MM.1S (cell line): ENCODE results near the gene FBXO42.

Source experiments
- DNase-seq: peaks from one replicate; pipeline ENCODE4 v3.0.0-alpha.2; 2015
- H2AFZ ChIP-seq: fragments of 300-600 bp; sonication (generic); 2 replicates; pipeline ENCODE4 v1.6.0; 2016; ENCODE audit warnings: antibody characterized with exemption, low read length
- H3F3A ChIP-seq: fragments of 300-600 bp; sonication (generic); 2 replicates; pipeline ENCODE4 v1.6.1; 2016; ENCODE audit warnings: mild to moderate bottlenecking, antibody characterized with exemption, low read length, moderate library complexity, mixed read lengths; ENCODE audit not compliant: insufficient read depth
- H3K27ac ChIP-seq: fragments of 300-600 bp; sonication (generic); 2 replicates; pipeline ENCODE4 v1.5.1; 2016; ENCODE audit warnings: mild to moderate bottlenecking, low read length
- H3K27me3 ChIP-seq: fragments of 300-600 bp; sonication (generic); replicated peaks from 2 replicates; pipeline ENCODE4 v1.6.0; 2016; ENCODE audit warnings: low read length; ENCODE audit not compliant: insufficient read depth
- H3K36me3 ChIP-seq: fragments of 300-600 bp; sonication (generic); replicated peaks from 2 replicates; pipeline ENCODE4 v1.6.1; 2016; ENCODE audit warnings: mild to moderate bottlenecking, low read length, mixed read lengths; ENCODE audit not compliant: insufficient read depth
- H3K4me1 ChIP-seq: fragments of 300-600 bp; sonication (generic); 2 replicates; pipeline ENCODE4 v1.6.1; 2016; ENCODE audit warnings: low read length, mixed read lengths
- H3K4me2 ChIP-seq: fragments of 300-600 bp; sonication (generic); 2 replicates; pipeline ENCODE4 v1.6.0; 2016; ENCODE audit warnings: low read depth, low read length
- H3K4me3 ChIP-seq: fragments of 300-600 bp; sonication (generic); 2 replicates; pipeline ENCODE4 v1.5.1; 2016; ENCODE audit warnings: low read length, mixed read lengths
- H3K79me2 ChIP-seq: fragments of 300-600 bp; sonication (generic); 2 replicates; pipeline ENCODE4 v1.6.1; 2016; ENCODE audit warnings: mixed run types, low read length, mixed read lengths
- H3K9ac ChIP-seq: fragments of 300-600 bp; sonication (generic); 2 replicates; pipeline ENCODE4 v1.6.1; 2016; ENCODE audit warnings: low read length, mixed read lengths
- H3K9me2 ChIP-seq: fragments of 300-600 bp; sonication (generic); replicated peaks from 2 replicates; pipeline ENCODE4 v1.6.1; 2016; ENCODE audit warnings: mild to moderate bottlenecking, low read length, mixed read lengths; ENCODE audit not compliant: insufficient read depth
- H3K9me3 ChIP-seq: fragments of 300-600 bp; sonication (generic); replicated peaks from 2 replicates; pipeline ENCODE4 v1.6.1; 2016; ENCODE audit warnings: mild to moderate bottlenecking, low read length, mixed read lengths; ENCODE audit not compliant: insufficient read depth
- H4K20me1 ChIP-seq: fragments of 300-600 bp; sonication (generic); 2 replicates; pipeline ENCODE4 v1.6.1; 2016; ENCODE audit warnings: mild to moderate bottlenecking, low read length, moderate library complexity, mixed read lengths; ENCODE audit not compliant: insufficient read depth
- CTCF ChIP-seq: fragments of 300-600 bp; sonication (generic); IDR thresholded peaks from 2 replicates; pipeline ENCODE4 v1.5.1; 2016; ENCODE audit warnings: antibody characterized with exemption, low read length, mixed read lengths
- EZH2 ChIP-seq: fragments of 300-600 bp; sonication (generic); optimal IDR thresholded peaks from 2 replicates; pipeline ENCODE3; 2017; ENCODE audit warnings: low read depth, mild to moderate bottlenecking, antibody characterized with exemption, low read length, mixed read lengths
- EZH2phosphoT487 ChIP-seq: fragments of 300-600 bp; sonication (generic); IDR thresholded peaks from 2 replicates; pipeline ENCODE4 v1.6.1; 2018; ENCODE audit warnings: antibody characterized with exemption, low read length

The FBXO42 gene

GRCh38 chr1:16298653-16299052 lies 53.6 kb downstream of the FBXO42 start:
- Histone ChIP-seq H3K9me2 (no peaks in the 10 kb centered on the region), H3K9ac (no peak overlapping the region), H3K36me3 (no peaks in the 10 kb centered on the region), H2AFZ (no peak overlapping the region), H3K4me1 (no peaks in the 10 kb centered on the region), H3K4me2 (no peak overlapping the region), H3K27me3 (no peaks in the 10 kb centered on the region), H3K9me3 (no peaks in the 10 kb centered on the region), H3F3A (no peaks in the 10 kb centered on the region), H4K20me1 (no peaks in the 10 kb centered on the region), H3K4me3 (no peak overlapping the region), H3K79me2 (no peaks in the 10 kb centered on the region), H3K27ac (no peak overlapping the region)
- TF ChIP-seq CTCF = no peak
- no peak for TF ChIP-seq EZH2phosphoT487
- no peak for TF ChIP-seq EZH2
- no peak for DNase-seq

GRCh38 chr1:16296643-16297042 lies 55.6 kb downstream of the FBXO42 start:
- H4K20me1 ChIP-seq = no peaks in the 10 kb centered on the region
- no peak overlapping the region for H3K9ac ChIP-seq
- no peak overlapping the region for H3K27ac ChIP-seq
- H3K36me3 ChIP-seq = no peaks in the 10 kb centered on the region
- H3K4me3 ChIP-seq = no peak overlapping the region
- no peaks in the 10 kb centered on the region for H3K9me3 ChIP-seq
- DNase-seq = no peak
- H3K27me3 ChIP-seq = no peaks in the 10 kb centered on the region
- no peaks in the 10 kb centered on the region for H3K4me1 ChIP-seq
- TF ChIP-seq CTCF (no peak), EZH2phosphoT487 (no peak), EZH2 (no peak)
- H2AFZ ChIP-seq = no peak overlapping the region
- no peak overlapping the region for H3K4me2 ChIP-seq
- no peaks in the 10 kb centered on the region for H3K9me2 ChIP-seq
- H3F3A ChIP-seq = no peaks in the 10 kb centered on the region
- H3K79me2 ChIP-seq = no peaks in the 10 kb centered on the region

- Histone ChIP-seq H3K79me2 (no peaks in the 10 kb centered on the region), H4K20me1 (no peaks in the 10 kb centered on the region)
Measured at GRCh38 chr1:16294219-16295212, 57.8 kb downstream of the FBXO42 start.

More at GRCh38 chr1:16294219-16295212, 57.8 kb downstream of the FBXO42 start:
- no peak for DNase-seq
- H3K27me3 ChIP-seq = no peaks in the 10 kb centered on the region
- no peak for TF ChIP-seq EZH2phosphoT487
- TF ChIP-seq EZH2 = no peak
- TF ChIP-seq CTCF = no peak
- no peaks in the 10 kb centered on the region for H3K36me3 ChIP-seq
- H3K27ac ChIP-seq = no peak overlapping the region
- no peak overlapping the region for H3K4me2 ChIP-seq
- no peak overlapping the region for H3K9ac ChIP-seq
- no peaks in the 10 kb centered on the region for H3K4me1 ChIP-seq
- H3K9me2 ChIP-seq = no peaks in the 10 kb centered on the region
- H2AFZ ChIP-seq = no peak overlapping the region
- no peaks in the 10 kb centered on the region for H3F3A ChIP-seq
- no peak overlapping the region for H3K4me3 ChIP-seq
- no peaks in the 10 kb centered on the region for H3K9me3 ChIP-seq
